DND-41 (cell line): Measurements from ENCODE around the gene RPL35A.

ENCODE experiments used
- CTCF ChIP-seq: IDR thresholded peaks from 2 replicates; pipeline ENCODE4 v1.5.1; 2012; ENCODE audit warnings: borderline replicate concordance, low read length, moderate library complexity, mild to moderate bottlenecking; ENCODE audit not compliant: poor library complexity, severe bottlenecking; ENCODE audit errors: extremely low read depth
- EZH2 ChIP-seq: IDR thresholded peaks from 3 replicates; pipeline ENCODE4 v1.6.1; 2012; ENCODE audit warnings: borderline replicate concordance, low read depth, mild to moderate bottlenecking, moderate library complexity, low read length, inconsistent platforms; ENCODE audit not compliant: severe bottlenecking

GRCh38 chr3:197961582-197961945, 11.6 kb downstream of the RPL35A start:
- TF ChIP-seq CTCF (no peak), EZH2 (no peak)
